Type B pancreatic cell (in vitro differentiated cells): ENCODE data around the gene RORC. TPM values are rescaled to one million over a fixed set of nuclear protein-coding genes. Genes with fewer than 3 reads are reported as not detected.
A peak's percentile ranks its signal among the peaks of the same experiment; 100 is the strongest.

ENCODE experiments used
- DNase-seq: peaks from one replicate; pipeline ENCODE4 v3.0.0; 2021; ENCODE audit warnings: mixed read lengths; ENCODE audit not compliant: unreplicated experiment; ENCODE audit errors: extremely low spot score
- H3K27ac Mint-ChIP-seq: 2 replicates; pipeline ENCODE4 v1.8.0; 2021; ENCODE audit warnings: mild to moderate bottlenecking, mixed read lengths
- H3K27me3 Mint-ChIP-seq: 2 replicates; pipeline ENCODE4 v1.8.0; 2021; ENCODE audit warnings: mixed read lengths
- H3K36me3 Mint-ChIP-seq: 2 replicates; pipeline ENCODE4 v1.8.0; 2021; ENCODE audit warnings: mixed read lengths
- H3K4me1 Mint-ChIP-seq: one replicate; pipeline ENCODE4 v1.8.0; 2021; ENCODE audit warnings: mixed read lengths; ENCODE audit not compliant: unreplicated experiment
- H3K4me3 Mint-ChIP-seq: 2 replicates; pipeline ENCODE4 v1.8.0; 2021; ENCODE audit warnings: mild to moderate bottlenecking, mixed read lengths
- H3K9me3 Mint-ChIP-seq: 2 replicates; pipeline ENCODE4 v1.8.0; 2021; ENCODE audit warnings: mixed read lengths
- CTCF ChIP-seq: fragments of 200-600 bp; sonication (generic); conservative IDR thresholded peaks from 2 replicates; pipeline ENCODE4 v1.5.0; 2021; ENCODE audit warnings: antibody characterized with exemption, mild to moderate bottlenecking
- total RNA-seq: library from RNA; stranded (reverse); gene quantifications from 2 replicates; pipeline ENCODE4 v1.2.1, GENCODE V29; 2021; ENCODE audit warnings: low replicate concordance

Gene RORC
- total RNA-seq, 1 donor from 2014 or later: not detected

- TF ChIP-seq CTCF: no peak
- Mint-ChIP-seq H3K4me3 (no peak overlapping the region), H3K36me3 (no peaks in the 10 kb centered on the region), H3K4me1 (peaks cover 8% of the 10 kb centered on the region), H3K27me3 (peaks cover 24% of the 10 kb centered on the region), H3K9me3 (no peaks in the 10 kb centered on the region), H3K27ac (no peak overlapping the region)
- DNase-seq: no peak
These were observed 17.2 kb downstream of the RORC start for GRCh38 chr1:151814426-151814825.

GRCh38 chr1:151813271-151813977 is 18.2 kb downstream of the RORC start:
- H3K4me3 Mint-ChIP-seq: no peak overlapping the region
- H3K36me3 Mint-ChIP-seq: no peaks in the 10 kb centered on the region
- peaks cover 10% of the 10 kb centered on the region for H3K4me1 Mint-ChIP-seq
- TF ChIP-seq CTCF: no peak
- H3K9me3 Mint-ChIP-seq: no peaks in the 10 kb centered on the region
- no peak for DNase-seq
- H3K27ac Mint-ChIP-seq: no peak overlapping the region
- peaks cover 27% of the 10 kb centered on the region for H3K27me3 Mint-ChIP-seq

GRCh38 chr1:151811181-151811580 is 20.4 kb downstream of the RORC start:
- DNase-seq: no peak
- TF ChIP-seq CTCF: no peak
- no peaks in the 10 kb centered on the region for H3K36me3 Mint-ChIP-seq
- no peak overlapping the region for H3K4me3 Mint-ChIP-seq
- H3K9me3 Mint-ChIP-seq: no peaks in the 10 kb centered on the region
- peaks cover 10% of the 10 kb centered on the region for H3K4me1 Mint-ChIP-seq
- H3K27ac Mint-ChIP-seq: no peak overlapping the region
- peaks cover 39% of the 10 kb centered on the region for H3K27me3 Mint-ChIP-seq

GRCh38 chr1:151809985-151810556 is 21.5 kb downstream of the RORC start:
- Mint-ChIP-seq H3K4me1 (peaks cover 10% of the 10 kb centered on the region), H3K4me3 (no peak overlapping the region), H3K9me3 (no peaks in the 10 kb centered on the region), H3K36me3 (no peaks in the 10 kb centered on the region), H3K27me3 (peaks cover 45% of the 10 kb centered on the region), H3K27ac (peak overlapping the region; percentile 50)
- TF ChIP-seq CTCF: no peak
- no peak for DNase-seq

- Mint-ChIP-seq H3K27me3 (peaks cover 47% of the 10 kb centered on the region), H3K27ac (peak overlapping the region; percentile 50), H3K4me3 (no peak overlapping the region), H3K36me3 (no peaks in the 10 kb centered on the region), H3K4me1 (peaks cover 10% of the 10 kb centered on the region), H3K9me3 (no peaks in the 10 kb centered on the region)
- TF ChIP-seq CTCF: no peak
- no peak for DNase-seq
These were observed 22.2 kb downstream of the RORC start for GRCh38 chr1:151809290-151809984.
